Type B pancreatic cell (in vitro differentiated cells): ENCODE measurements around the gene ARHGEF7. TPM values are rescaled to one million over a fixed set of nuclear protein-coding genes. Genes with fewer than 3 reads are reported as not detected.

Experiments
- DNase-seq: peaks from one replicate; pipeline ENCODE4 v3.0.0; 2021; ENCODE audit warnings: mixed read lengths; ENCODE audit not compliant: unreplicated experiment; ENCODE audit errors: extremely low spot score
- H3K27ac Mint-ChIP-seq: 2 replicates; pipeline ENCODE4 v1.8.0; 2021; ENCODE audit warnings: mild to moderate bottlenecking, mixed read lengths
- H3K27me3 Mint-ChIP-seq: 2 replicates; pipeline ENCODE4 v1.8.0; 2021; ENCODE audit warnings: mixed read lengths
- H3K36me3 Mint-ChIP-seq: 2 replicates; pipeline ENCODE4 v1.8.0; 2021; ENCODE audit warnings: mixed read lengths
- H3K4me1 Mint-ChIP-seq: one replicate; pipeline ENCODE4 v1.8.0; 2021; ENCODE audit warnings: mixed read lengths; ENCODE audit not compliant: unreplicated experiment
- H3K4me3 Mint-ChIP-seq: 2 replicates; pipeline ENCODE4 v1.8.0; 2021; ENCODE audit warnings: mild to moderate bottlenecking, mixed read lengths
- H3K9me3 Mint-ChIP-seq: 2 replicates; pipeline ENCODE4 v1.8.0; 2021; ENCODE audit warnings: mixed read lengths
- total RNA-seq: library from RNA; stranded (reverse); gene quantifications from 2 replicates; pipeline ENCODE4 v1.2.1, GENCODE V29; 2021; ENCODE audit warnings: low replicate concordance
- TF ChIP-seq, protein P1 (sequence below): fragments of 200-600 bp; sonication (generic); conservative IDR thresholded peaks from 2 replicates; pipeline ENCODE4 v1.5.0; 2021; ENCODE audit warnings: antibody characterized with exemption, mild to moderate bottlenecking

The ARHGEF7 gene
- total RNA-seq, 1 donor from 2014 or later = 103 TPM

DNA sequence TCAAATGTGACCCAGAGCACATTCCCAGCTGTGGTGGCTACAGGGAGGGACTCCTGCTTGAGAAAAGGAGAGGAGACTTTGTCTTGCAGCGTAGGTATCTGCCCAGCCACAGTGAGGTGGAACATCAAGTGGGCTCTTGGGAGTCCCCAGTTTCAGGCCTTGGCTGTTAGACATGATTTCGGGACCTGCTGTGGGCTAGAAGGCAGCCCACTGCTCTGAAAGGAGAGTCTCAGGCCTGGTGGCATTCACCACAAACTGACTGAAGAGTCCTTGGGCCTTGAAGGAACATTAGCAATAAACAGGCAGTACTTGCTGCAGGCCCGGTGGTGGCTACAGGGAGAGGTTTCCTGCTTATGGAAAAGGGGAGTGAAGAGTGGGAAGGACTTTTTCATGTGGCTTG is 143.5 kb downstream of the ARHGEF7 start:
- H3K27ac Mint-ChIP-seq = no peak overlapping the region
- H3K4me1 Mint-ChIP-seq = peaks cover 1% of the 10 kb centered on the region
- no peaks in the 10 kb centered on the region for H3K27me3 Mint-ChIP-seq
- H3K4me3 Mint-ChIP-seq = no peak overlapping the region
- TF ChIP-seq, protein P1, sequence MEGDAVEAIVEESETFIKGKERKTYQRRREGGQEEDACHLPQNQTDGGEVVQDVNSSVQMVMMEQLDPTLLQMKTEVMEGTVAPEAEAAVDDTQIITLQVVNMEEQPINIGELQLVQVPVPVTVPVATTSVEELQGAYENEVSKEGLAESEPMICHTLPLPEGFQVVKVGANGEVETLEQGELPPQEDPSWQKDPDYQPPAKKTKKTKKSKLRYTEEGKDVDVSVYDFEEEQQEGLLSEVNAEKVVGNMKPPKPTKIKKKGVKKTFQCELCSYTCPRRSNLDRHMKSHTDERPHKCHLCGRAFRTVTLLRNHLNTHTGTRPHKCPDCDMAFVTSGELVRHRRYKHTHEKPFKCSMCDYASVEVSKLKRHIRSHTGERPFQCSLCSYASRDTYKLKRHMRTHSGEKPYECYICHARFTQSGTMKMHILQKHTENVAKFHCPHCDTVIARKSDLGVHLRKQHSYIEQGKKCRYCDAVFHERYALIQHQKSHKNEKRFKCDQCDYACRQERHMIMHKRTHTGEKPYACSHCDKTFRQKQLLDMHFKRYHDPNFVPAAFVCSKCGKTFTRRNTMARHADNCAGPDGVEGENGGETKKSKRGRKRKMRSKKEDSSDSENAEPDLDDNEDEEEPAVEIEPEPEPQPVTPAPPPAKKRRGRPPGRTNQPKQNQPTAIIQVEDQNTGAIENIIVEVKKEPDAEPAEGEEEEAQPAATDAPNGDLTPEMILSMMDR = no peak
- H3K36me3 Mint-ChIP-seq = peaks cover 47% of the 10 kb centered on the region
- no peak for DNase-seq
- peaks cover 9% of the 10 kb centered on the region for H3K9me3 Mint-ChIP-seq

DNA sequence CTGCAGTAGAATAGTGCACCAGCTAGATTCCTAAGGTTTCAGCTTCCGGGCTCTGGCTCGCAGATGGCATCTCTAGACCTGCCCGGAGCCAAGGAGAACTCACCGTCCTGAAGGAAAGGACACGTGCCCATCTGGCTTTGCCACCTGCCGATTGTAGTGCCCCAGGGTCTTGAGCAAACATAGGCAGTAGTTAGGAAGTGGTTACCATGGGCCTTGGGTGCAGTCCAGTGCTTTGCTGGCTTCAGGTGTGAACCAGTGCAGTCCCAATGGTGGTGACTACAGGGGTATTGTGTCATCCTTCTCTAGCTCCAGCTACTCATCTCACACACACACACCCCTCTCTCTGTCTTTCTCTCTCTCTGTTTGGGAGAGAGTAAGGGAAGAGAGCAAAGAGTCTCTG is 143.9 kb downstream of the ARHGEF7 start:
- Mint-ChIP-seq H3K9me3 (peaks cover 9% of the 10 kb centered on the region), H3K36me3 (peaks cover 45% of the 10 kb centered on the region), H3K4me1 (peaks cover 3% of the 10 kb centered on the region), H3K4me3 (no peak overlapping the region), H3K27ac (no peak overlapping the region), H3K27me3 (no peaks in the 10 kb centered on the region)
- TF ChIP-seq, protein P1 = no peak
- no peak for DNase-seq

DNA sequence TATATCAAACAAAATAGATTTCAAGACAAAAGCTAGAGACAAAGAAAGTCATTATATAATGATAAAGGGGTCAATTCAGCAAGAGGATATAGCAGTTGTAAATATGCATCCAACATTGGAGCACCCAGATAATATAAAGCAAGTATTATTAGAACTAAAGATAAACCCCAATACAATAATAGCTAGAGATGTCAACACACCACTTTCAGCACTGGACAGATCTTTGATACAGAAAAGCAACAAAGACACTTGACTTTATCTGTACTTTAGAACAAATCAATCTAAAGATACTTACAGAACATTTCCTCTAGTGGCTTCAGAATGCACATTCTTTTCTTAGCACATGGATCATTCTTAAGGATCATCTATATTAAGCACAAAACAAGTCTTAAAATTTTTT is 146.2 kb downstream of the ARHGEF7 start:
- no peaks in the 10 kb centered on the region for H3K27me3 Mint-ChIP-seq
- DNase-seq = no peak
- peaks cover 39% of the 10 kb centered on the region for H3K36me3 Mint-ChIP-seq
- peaks cover 3% of the 10 kb centered on the region for H3K4me1 Mint-ChIP-seq
- TF ChIP-seq, protein P1 = no peak
- no peak overlapping the region for H3K4me3 Mint-ChIP-seq
- peaks cover 9% of the 10 kb centered on the region for H3K9me3 Mint-ChIP-seq
- H3K27ac Mint-ChIP-seq = no peak overlapping the region

DNA sequence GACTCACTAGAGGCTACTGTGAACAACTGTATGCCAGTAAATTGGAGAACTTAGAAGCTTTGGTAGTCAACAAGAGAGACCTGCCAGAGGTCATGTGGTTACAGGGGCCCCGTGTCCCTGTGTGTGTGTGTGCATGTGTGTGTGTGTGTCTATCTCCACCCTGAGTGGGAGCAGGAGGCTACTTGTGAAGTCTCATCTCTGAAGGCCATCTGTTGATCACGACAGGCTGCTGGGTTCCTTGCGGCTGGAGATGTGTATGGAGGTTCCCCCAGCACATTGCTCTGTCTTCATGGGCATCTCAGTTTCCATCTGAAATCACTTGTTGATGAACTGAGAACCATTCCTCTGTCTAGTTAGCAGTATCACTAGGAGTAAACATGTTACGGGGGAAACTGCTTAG is 147.2 kb downstream of the ARHGEF7 start:
- H3K27me3 Mint-ChIP-seq = no peaks in the 10 kb centered on the region
- peaks cover 3% of the 10 kb centered on the region for H3K4me1 Mint-ChIP-seq
- TF ChIP-seq, protein P1 = no peak
- H3K36me3 Mint-ChIP-seq = peaks cover 29% of the 10 kb centered on the region
- DNase-seq = no peak
- H3K27ac Mint-ChIP-seq = no peak overlapping the region
- no peak overlapping the region for H3K4me3 Mint-ChIP-seq
- peaks cover 5% of the 10 kb centered on the region for H3K9me3 Mint-ChIP-seq

DNA sequence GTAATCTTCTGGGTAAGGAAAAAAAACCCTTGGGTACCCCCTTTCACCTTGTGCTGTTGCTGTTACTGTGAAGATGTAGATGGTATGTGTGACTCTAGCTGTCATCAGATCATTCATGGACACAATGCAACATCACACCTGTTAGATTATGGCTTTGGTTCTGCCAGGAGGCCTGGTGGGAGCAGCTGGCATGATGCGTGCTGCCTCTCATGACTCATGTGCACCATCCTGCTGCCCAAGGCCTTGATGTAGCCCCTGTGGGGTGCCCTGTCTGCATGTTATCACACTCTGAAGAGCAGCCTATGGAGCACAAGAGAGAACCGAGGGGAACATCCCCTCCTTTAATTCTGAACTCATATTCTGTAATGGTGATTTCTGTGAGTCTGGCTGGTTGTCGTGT is 147.6 kb downstream of the ARHGEF7 start:
- DNase-seq = no peak
- no peak overlapping the region for H3K4me3 Mint-ChIP-seq
- no peaks in the 10 kb centered on the region for H3K27me3 Mint-ChIP-seq
- H3K9me3 Mint-ChIP-seq = peaks cover 5% of the 10 kb centered on the region
- TF ChIP-seq, protein P1 = no peak
- H3K36me3 Mint-ChIP-seq = peaks cover 31% of the 10 kb centered on the region
- no peak overlapping the region for H3K27ac Mint-ChIP-seq
- H3K4me1 Mint-ChIP-seq = peaks cover 3% of the 10 kb centered on the region

DNA sequence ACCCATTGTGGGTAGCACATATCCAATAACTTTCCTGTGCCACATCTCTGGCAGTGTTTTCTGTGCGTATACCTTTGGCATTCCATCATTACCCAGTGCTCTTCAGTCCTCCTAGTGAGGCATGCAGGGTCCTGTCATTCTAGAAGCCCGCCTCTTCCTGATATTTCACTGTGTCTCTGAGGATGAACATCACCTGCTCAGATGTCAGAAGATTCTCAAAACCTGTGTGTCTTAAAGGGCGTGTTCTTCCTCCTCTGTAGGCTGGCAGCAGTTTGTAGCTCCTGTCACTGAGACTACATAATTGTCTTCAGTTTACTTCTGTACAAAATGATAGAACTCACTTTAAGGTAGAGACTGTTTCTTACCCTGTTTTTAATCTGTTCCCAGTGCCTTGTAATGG is 148.5 kb downstream of the ARHGEF7 start:
- Mint-ChIP-seq H3K27me3 (no peaks in the 10 kb centered on the region), H3K4me1 (peaks cover 3% of the 10 kb centered on the region), H3K36me3 (peaks cover 31% of the 10 kb centered on the region), H3K4me3 (no peak overlapping the region), H3K9me3 (peaks cover 5% of the 10 kb centered on the region), H3K27ac (no peak overlapping the region)
- no peak for DNase-seq
- TF ChIP-seq, protein P1 = no peak
